PC-3 (cell line): ENCODE measurements around the gene IPO9.

Experiments used
- EZH2 ChIP-seq: fragments of 300-600 bp; sonication (generic); IDR thresholded peaks from one replicate; pipeline ENCODE4 v1.6.1; 2017; ENCODE audit warnings: antibody characterized with exemption, mild to moderate bottlenecking, low read length; ENCODE audit not compliant: unreplicated experiment
- EZH2phosphoT487 ChIP-seq: fragments of 300-600 bp; sonication (generic); IDR thresholded peaks from 2 replicates; pipeline ENCODE4 v1.6.1; 2018; ENCODE audit warnings: mild to moderate bottlenecking, antibody characterized with exemption, low read length, borderline replicate concordance
- TF ChIP-seq, protein P1 (sequence below): fragments of 300-600 bp; sonication (generic); conservative IDR thresholded peaks from 2 replicates; pipeline ENCODE4 v1.5.1; 2017; ENCODE audit warnings: antibody characterized with exemption, low read depth, mild to moderate bottlenecking, low read length

DNA sequence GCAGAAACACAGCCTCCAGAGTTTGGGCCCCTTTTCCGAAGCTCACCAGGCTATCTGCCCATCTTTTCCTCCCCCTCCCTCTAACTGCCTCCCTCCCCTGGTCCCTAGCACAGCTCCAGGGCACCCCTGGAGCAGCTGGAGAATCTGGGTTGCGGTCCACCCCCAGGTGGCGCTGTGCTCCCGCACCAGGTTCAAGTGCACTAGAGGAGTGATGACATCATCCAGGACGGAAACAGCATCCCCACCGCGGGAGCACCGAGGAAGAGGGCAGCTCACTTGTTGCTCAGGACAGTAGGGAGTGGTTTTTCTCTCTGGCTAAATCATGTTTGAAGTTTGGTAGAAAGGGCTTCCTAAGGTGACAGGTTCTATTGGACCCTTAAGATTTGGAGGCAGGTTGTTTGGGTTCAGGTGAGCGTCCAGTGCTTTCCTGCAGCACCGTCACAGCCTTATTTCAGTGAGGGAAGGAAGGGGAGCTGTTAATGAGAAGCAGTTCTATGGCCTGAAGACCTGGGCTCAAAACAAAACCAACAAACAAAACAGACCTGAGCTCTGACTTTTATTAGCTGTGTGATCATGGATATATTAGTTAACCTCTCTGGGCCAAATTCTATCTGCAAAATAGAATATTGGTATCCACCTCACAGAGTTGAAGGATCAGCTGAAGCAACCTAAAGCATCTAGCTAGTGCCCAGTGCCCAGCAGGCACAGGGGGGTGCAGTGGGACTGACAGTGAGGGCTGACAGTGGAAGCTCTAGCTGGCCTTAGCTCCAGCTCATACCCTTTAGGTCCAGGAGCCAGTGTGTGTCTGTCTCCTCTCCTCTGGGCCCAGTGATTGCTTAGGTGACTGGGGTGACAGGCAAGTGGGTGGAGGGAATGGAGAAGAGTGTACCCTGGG is 67.2 kb downstream of the IPO9 start:
- TF ChIP-seq, protein P1, sequence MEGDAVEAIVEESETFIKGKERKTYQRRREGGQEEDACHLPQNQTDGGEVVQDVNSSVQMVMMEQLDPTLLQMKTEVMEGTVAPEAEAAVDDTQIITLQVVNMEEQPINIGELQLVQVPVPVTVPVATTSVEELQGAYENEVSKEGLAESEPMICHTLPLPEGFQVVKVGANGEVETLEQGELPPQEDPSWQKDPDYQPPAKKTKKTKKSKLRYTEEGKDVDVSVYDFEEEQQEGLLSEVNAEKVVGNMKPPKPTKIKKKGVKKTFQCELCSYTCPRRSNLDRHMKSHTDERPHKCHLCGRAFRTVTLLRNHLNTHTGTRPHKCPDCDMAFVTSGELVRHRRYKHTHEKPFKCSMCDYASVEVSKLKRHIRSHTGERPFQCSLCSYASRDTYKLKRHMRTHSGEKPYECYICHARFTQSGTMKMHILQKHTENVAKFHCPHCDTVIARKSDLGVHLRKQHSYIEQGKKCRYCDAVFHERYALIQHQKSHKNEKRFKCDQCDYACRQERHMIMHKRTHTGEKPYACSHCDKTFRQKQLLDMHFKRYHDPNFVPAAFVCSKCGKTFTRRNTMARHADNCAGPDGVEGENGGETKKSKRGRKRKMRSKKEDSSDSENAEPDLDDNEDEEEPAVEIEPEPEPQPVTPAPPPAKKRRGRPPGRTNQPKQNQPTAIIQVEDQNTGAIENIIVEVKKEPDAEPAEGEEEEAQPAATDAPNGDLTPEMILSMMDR, result peak; percentile 92
- no peak for TF ChIP-seq EZH2
- TF ChIP-seq EZH2phosphoT487, result no peak
